ENCODE data around the gene PEAK1. TPM values are rescaled to one million over a fixed set of nuclear protein-coding genes. Genes with fewer than 3 reads are reported as not detected.
A peak's percentile ranks its signal among the peaks of the same experiment; 100 is the strongest.

PEAK1 gene
- total RNA-seq, 1 experiment from 2014 or later: 36.7 TPM

DNA sequence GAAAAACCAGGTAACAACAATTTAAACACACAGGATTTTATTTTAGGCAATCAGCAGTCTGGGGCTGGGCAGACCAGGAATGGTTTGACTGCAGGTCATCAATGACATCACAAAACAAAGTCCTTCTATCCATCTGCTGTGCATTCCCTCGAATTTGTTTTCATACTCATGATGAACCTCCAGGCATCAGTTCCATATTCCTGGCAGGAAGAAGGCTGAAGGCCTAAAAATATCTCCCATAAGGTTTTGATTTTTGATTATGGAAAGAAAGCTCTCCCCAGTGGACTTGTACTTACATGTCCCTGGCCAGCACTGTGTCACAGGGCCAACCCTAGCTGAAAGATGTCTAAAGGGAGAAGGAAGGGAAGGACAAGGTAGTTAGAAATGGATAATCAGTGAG is 107.4 kb downstream of the PEAK1 start:
- intact Hi-C loops (cut with micrococcal nuclease; ENCODE audit: unreplicated experiment): no loop called here
- ChIA-PET POLR2A (ENCODE audit: low non-redundant PET) (no interaction called here), CTCF (no interaction called here)
- Histone ChIP-seq H3K4me1 (ENCODE audit: insufficient read depth, low read length, poor library complexity, severe bottlenecking) (peaks cover 29% of the 10 kb centered on the region), H3K27ac (ENCODE audit: low read depth, low read length, poor library complexity, severe bottlenecking) (no peak overlapping the region), H3K9me3 (ENCODE audit: low read depth, low read length, poor library complexity, severe bottlenecking) (no peaks in the 10 kb centered on the region), H3K4me3 (ENCODE audit: low read depth, low read length, poor library complexity, severe bottlenecking) (no peak overlapping the region), H3K27me3 (replicated peaks; ENCODE audit: insufficient read depth, low read depth, low read length, poor library complexity) (no peaks in the 10 kb centered on the region), H3K36me3 (ENCODE audit: insufficient read depth, low read length, poor library complexity, severe bottlenecking) (no peaks in the 10 kb centered on the region)
- TF ChIP-seq, protein P1, sequence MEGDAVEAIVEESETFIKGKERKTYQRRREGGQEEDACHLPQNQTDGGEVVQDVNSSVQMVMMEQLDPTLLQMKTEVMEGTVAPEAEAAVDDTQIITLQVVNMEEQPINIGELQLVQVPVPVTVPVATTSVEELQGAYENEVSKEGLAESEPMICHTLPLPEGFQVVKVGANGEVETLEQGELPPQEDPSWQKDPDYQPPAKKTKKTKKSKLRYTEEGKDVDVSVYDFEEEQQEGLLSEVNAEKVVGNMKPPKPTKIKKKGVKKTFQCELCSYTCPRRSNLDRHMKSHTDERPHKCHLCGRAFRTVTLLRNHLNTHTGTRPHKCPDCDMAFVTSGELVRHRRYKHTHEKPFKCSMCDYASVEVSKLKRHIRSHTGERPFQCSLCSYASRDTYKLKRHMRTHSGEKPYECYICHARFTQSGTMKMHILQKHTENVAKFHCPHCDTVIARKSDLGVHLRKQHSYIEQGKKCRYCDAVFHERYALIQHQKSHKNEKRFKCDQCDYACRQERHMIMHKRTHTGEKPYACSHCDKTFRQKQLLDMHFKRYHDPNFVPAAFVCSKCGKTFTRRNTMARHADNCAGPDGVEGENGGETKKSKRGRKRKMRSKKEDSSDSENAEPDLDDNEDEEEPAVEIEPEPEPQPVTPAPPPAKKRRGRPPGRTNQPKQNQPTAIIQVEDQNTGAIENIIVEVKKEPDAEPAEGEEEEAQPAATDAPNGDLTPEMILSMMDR (conservative IDR thresholded peaks at IDR 0.05; ENCODE audit: low read depth, low read length): no peak
- no peak for TF ChIP-seq EZH2 (IDR thresholded peaks at IDR 0.05; ENCODE audit: borderline replicate concordance, low read depth, low read length, poor library complexity, severe bottlenecking)
- no peak for DNase-seq (ENCODE audit: low spot score)
- no TSS peak for BruUV-seq (replicated peaks)

DNA sequence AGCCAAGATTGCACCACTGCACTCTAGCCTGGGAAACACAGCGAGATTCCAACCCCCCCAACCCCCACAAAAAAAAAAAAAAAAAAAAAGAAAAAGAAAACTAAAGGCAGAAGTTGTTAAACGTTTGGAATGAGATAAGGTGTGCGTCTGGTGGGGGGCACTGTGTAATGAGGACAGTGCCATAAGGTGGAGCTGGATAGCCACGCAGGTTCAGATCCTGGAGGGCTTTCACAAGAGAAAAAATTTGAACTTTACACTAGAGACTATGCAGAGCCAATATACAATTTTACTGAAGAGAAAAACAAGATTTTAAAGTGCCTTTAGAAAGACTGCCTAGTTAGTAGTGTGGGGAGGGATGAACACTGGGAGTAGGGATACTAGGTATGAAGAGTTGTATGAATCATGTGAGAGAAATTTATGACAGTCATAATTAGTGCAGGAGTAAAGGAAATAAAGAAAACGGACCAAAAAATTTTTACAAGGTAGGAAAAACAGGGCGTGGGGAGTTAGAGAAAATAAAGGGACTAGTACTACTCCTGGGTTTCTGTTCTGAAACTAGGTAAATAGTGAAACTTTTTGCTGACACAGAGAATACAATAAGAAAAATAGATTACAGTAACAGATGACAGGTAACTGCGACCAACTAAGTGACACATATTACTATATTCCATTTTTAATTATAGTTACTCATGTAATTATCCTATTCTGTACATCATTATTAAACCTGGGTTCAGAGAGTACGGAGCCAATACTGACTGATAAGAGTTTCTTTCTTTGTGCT is 108.1 kb downstream of the PEAK1 start:
- POLR2A ChIA-PET (ENCODE audit: low non-redundant PET): no interaction called here
- TF ChIP-seq, protein P1 (conservative IDR thresholded peaks at IDR 0.05; ENCODE audit: low read depth, low read length): 0 out of 2 replicates have a peak, but pooled peaks have one; percentile 11
- TF ChIP-seq EZH2 (IDR thresholded peaks at IDR 0.05; ENCODE audit: borderline replicate concordance, low read depth, low read length, poor library complexity, severe bottlenecking): no peak
- CTCF ChIA-PET: no interaction called here
- intact Hi-C loops (cut with micrococcal nuclease; ENCODE audit: unreplicated experiment): no loop called here
- no TSS peak for BruUV-seq (replicated peaks)
- DNase-seq (ENCODE audit: low spot score): no peak
- Histone ChIP-seq H3K36me3 (ENCODE audit: insufficient read depth, low read length, poor library complexity, severe bottlenecking) (no peaks in the 10 kb centered on the region), H3K9me3 (ENCODE audit: low read depth, low read length, poor library complexity, severe bottlenecking) (no peaks in the 10 kb centered on the region), H3K27me3 (replicated peaks; ENCODE audit: insufficient read depth, low read depth, low read length, poor library complexity) (no peaks in the 10 kb centered on the region), H3K4me1 (ENCODE audit: insufficient read depth, low read length, poor library complexity, severe bottlenecking) (peaks cover 36% of the 10 kb centered on the region), H3K27ac (ENCODE audit: low read depth, low read length, poor library complexity, severe bottlenecking) (no peak overlapping the region), H3K4me3 (ENCODE audit: low read depth, low read length, poor library complexity, severe bottlenecking) (no peak overlapping the region)

DNA sequence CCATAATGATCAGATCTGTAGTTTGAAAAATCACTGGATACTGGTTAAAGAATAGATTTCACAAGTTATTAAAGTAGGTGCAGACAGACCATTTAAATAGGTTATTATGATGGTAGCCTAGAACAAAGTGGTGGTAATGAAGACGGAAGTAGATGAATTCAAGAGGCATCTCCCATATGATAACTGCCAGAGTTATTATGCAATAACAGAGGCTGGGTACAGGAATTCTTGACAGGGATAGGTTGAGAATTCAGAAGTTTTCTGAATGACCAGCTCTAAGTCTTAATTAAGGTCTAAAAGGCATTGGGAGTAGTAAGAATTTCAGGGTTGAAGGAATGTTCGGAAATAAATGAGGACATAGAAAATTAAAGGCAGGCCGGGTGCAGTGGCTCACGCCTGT is 108.9 kb downstream of the PEAK1 start:
- H3K36me3 ChIP-seq (ENCODE audit: insufficient read depth, low read length, poor library complexity, severe bottlenecking): no peaks in the 10 kb centered on the region
- ChIA-PET CTCF (no interaction called here), POLR2A (ENCODE audit: low non-redundant PET) (no interaction called here)
- H3K27ac ChIP-seq (ENCODE audit: low read depth, low read length, poor library complexity, severe bottlenecking): no peak overlapping the region
- BruUV-seq (replicated peaks): no TSS peak
- no peaks in the 10 kb centered on the region for H3K9me3 ChIP-seq (ENCODE audit: low read depth, low read length, poor library complexity, severe bottlenecking)
- TF ChIP-seq EZH2 (IDR thresholded peaks at IDR 0.05; ENCODE audit: borderline replicate concordance, low read depth, low read length, poor library complexity, severe bottlenecking): no peak
- TF ChIP-seq, protein P1 (conservative IDR thresholded peaks at IDR 0.05; ENCODE audit: low read depth, low read length): no peak
- no peaks in the 10 kb centered on the region for H3K27me3 ChIP-seq (replicated peaks; ENCODE audit: insufficient read depth, low read depth, low read length, poor library complexity)
- intact Hi-C loops (cut with micrococcal nuclease; ENCODE audit: unreplicated experiment): no loop called here
- H3K4me1 ChIP-seq (ENCODE audit: insufficient read depth, low read length, poor library complexity, severe bottlenecking): peaks cover 44% of the 10 kb centered on the region
- DNase-seq (ENCODE audit: low spot score): no peak
- H3K4me3 ChIP-seq (ENCODE audit: low read depth, low read length, poor library complexity, severe bottlenecking): no peak overlapping the region
